GM23338 (cell line): ENCODE measurements around the gene SPATA1. TPM values are rescaled to one million over a fixed set of nuclear protein-coding genes. Genes with fewer than 3 reads are reported as not detected.

Source experiments
- ATAC-seq: fragments of 200-7000 bp; cut with Tn5 transposase; 3 replicates; pipeline ENCODE4 v1.9.1; 2020
- DNase-seq: peaks from one replicate; pipeline ENCODE4 v3.0.0-alpha.2; 2015; ENCODE audit warnings: low spot score
- H2AFZ ChIP-seq: fragments of 200-600 bp; sonication (generic); 2 replicates; pipeline ENCODE4 v1.8.0; 2016; ENCODE audit warnings: antibody characterized with exemption, mild to moderate bottlenecking, moderate library complexity
- H3F3A ChIP-seq: fragments of 200-600 bp; sonication (generic); replicated peaks from 2 replicates; pipeline ENCODE4 v1.8.0; 2017; ENCODE audit warnings: antibody characterized with exemption, mixed run types, low read depth
- H3K27ac ChIP-seq: fragments of 200-600 bp; sonication (generic); 2 replicates; pipeline ENCODE4 v1.6.1; 2016; ENCODE audit warnings: low read depth
- H3K27me3 ChIP-seq: fragments of 200-600 bp; sonication (generic); 2 replicates; pipeline ENCODE4 v1.8.0; 2016; ENCODE audit warnings: mild to moderate bottlenecking, mixed run types, moderate library complexity; ENCODE audit not compliant: insufficient read depth
- H3K36me3 ChIP-seq: fragments of 200-600 bp; sonication (generic); 2 replicates; pipeline ENCODE4 v1.8.0; 2016; ENCODE audit warnings: mild to moderate bottlenecking; ENCODE audit not compliant: insufficient read depth
- H3K4me1 ChIP-seq: fragments of 200-600 bp; sonication (generic); 2 replicates; pipeline ENCODE4 v1.8.0; 2016; ENCODE audit warnings: mild to moderate bottlenecking, moderate library complexity; ENCODE audit not compliant: insufficient read depth
- H3K4me2 ChIP-seq: fragments of 200-600 bp; sonication (generic); 2 replicates; pipeline ENCODE4 v1.7.1; 2017; ENCODE audit warnings: mixed run types
- H3K4me3 ChIP-seq: fragments of 200-600 bp; sonication (generic); 2 replicates; pipeline ENCODE4 v1.6.1; 2016; ENCODE audit warnings: mixed run types
- H3K79me2 ChIP-seq: fragments of 200-600 bp; sonication (generic); replicated peaks from 2 replicates; pipeline ENCODE4 v1.8.0; 2017; ENCODE audit warnings: mild to moderate bottlenecking; ENCODE audit not compliant: insufficient read depth
- H3K9me2 ChIP-seq: fragments of 200-600 bp; sonication (generic); 2 replicates; pipeline ENCODE4 v1.8.0; 2017; ENCODE audit not compliant: insufficient read depth
- H4K20me1 ChIP-seq: fragments of 200-600 bp; sonication (generic); replicated peaks from 2 replicates; pipeline ENCODE4 v1.8.0; 2017; ENCODE audit warnings: mild to moderate bottlenecking; ENCODE audit not compliant: insufficient read depth
- H3K27ac Mint-ChIP-seq: 2 replicates; pipeline ENCODE4 v1.8.0; 2020; ENCODE audit warnings: inconsistent platforms, mild to moderate bottlenecking, moderate library complexity, mixed read lengths
- H3K27me3 Mint-ChIP-seq: 3 replicates; pipeline ENCODE4 v1.8.0; 2022; ENCODE audit warnings: low read depth, mild to moderate bottlenecking, moderate library complexity, mixed read lengths, inconsistent platforms; ENCODE audit not compliant: insufficient read depth, poor library complexity
- H3K36me3 Mint-ChIP-seq: 3 replicates; pipeline ENCODE4 v1.8.0; 2021; ENCODE audit warnings: low read depth, mild to moderate bottlenecking, inconsistent platforms, moderate library complexity, mixed read lengths
- H3K4me1 Mint-ChIP-seq: 3 replicates; pipeline ENCODE4 v1.8.0; 2020; ENCODE audit warnings: mild to moderate bottlenecking, inconsistent platforms, mixed read lengths
- H3K4me3 Mint-ChIP-seq: 3 replicates; pipeline ENCODE4 v1.8.0; 2021; ENCODE audit warnings: moderate library complexity, mild to moderate bottlenecking, inconsistent platforms, mixed read lengths
- H3K9me3 Mint-ChIP-seq: 3 replicates; pipeline ENCODE4 v1.8.0; 2020; ENCODE audit warnings: moderate library complexity, mild to moderate bottlenecking, inconsistent platforms, mixed read lengths
- CREB1 ChIP-seq: fragments of 250-450 bp; sonication (Bioruptor Pico); IDR thresholded peaks from 2 replicates; pipeline ENCODE4 v1.5.0; 2020; ENCODE audit warnings: low read depth, mild to moderate bottlenecking, moderate library complexity
- ETS1 ChIP-seq: IDR thresholded peaks from 2 replicates; pipeline ENCODE4 v1.6.1; 2016; ENCODE audit warnings: antibody characterized with exemption
- EZH2 ChIP-seq: fragments of 200-600 bp; sonication (generic); IDR thresholded peaks from one replicate; pipeline ENCODE4 v1.8.0; 2017; ENCODE audit warnings: antibody characterized with exemption, mild to moderate bottlenecking, low read depth; ENCODE audit not compliant: unreplicated experiment
- EZH2phosphoT487 ChIP-seq: fragments of 200-600 bp; sonication (generic); IDR thresholded peaks from one replicate; pipeline ENCODE4 v1.8.1; 2018; ENCODE audit warnings: antibody characterized with exemption; ENCODE audit not compliant: unreplicated experiment
- POLR2AphosphoS5 ChIP-seq: IDR thresholded peaks from 2 replicates; pipeline ENCODE4 v1.6.1; 2016; ENCODE audit warnings: antibody characterized with exemption, low read depth
- STAT1 ChIP-seq: IDR thresholded peaks from one replicate; pipeline ENCODE4 v1.6.1; 2016; ENCODE audit warnings: antibody characterized with exemption; ENCODE audit not compliant: unreplicated experiment
- ZNF114 ChIP-seq: fragments of 250-450 bp; sonication (Bioruptor Pico); IDR thresholded peaks from 2 replicates; pipeline ENCODE4 v1.5.0; 2020; ENCODE audit warnings: mild to moderate bottlenecking, moderate library complexity
- ZNF331 ChIP-seq: fragments of 250-450 bp; sonication (Bioruptor Pico); IDR thresholded peaks from 2 replicates; pipeline ENCODE4 v1.5.0; 2020; ENCODE audit warnings: low read depth, mild to moderate bottlenecking, moderate library complexity
- ZNF462 ChIP-seq: fragments of 250-450 bp; sonication (Bioruptor Pico); IDR thresholded peaks from 2 replicates; pipeline ENCODE4 v1.5.0; 2020; ENCODE audit warnings: mild to moderate bottlenecking, moderate library complexity
- polyA plus RNA-seq: library from polyadenylated mRNA; unstranded; fragments of >200 nt; fragmentation: Nextera tagmentation; extraction: Ambion mirVana; gene quantifications from 2 replicates; pipeline ENCODE4 v1.2.1, GENCODE V29; 2016
- total RNA-seq: library from RNA; depleted of rRNA; stranded (reverse); fragments of >200 nt; shearing (Covaris generic); gene quantifications from 2 replicates; pipeline ENCODE4 v1.2.3, GENCODE V29; 2014

The SPATA1 gene
- total and polyA plus RNA-seq, 2 experiments from 2014 or later = 3.3 TPM; not detected in 1

GRCh38 chr1:84613887-84614286 is 107.7 kb downstream of the SPATA1 start:
- no peak overlapping the region for H3K27ac ChIP-seq
- H3K79me2 ChIP-seq = no peaks in the 10 kb centered on the region
- no peak for DNase-seq
- H3K9me3 Mint-ChIP-seq = peaks cover 27% of the 10 kb centered on the region
- no peak overlapping the region for H2AFZ ChIP-seq
- H3K36me3 ChIP-seq = no peaks in the 10 kb centered on the region; the same call in 1 of the 2 replicates
- peaks cover 9% of the 10 kb centered on the region; the same call in 2 of the 3 replicates for H3K4me1 Mint-ChIP-seq
- no peak overlapping the region for H3K4me2 ChIP-seq
- no peaks in the 10 kb centered on the region for H3F3A ChIP-seq
- TF ChIP-seq ZNF462 (CRISPR knock-in tag) (no peak), EZH2 (no peak), CREB1 (CRISPR knock-in tag) (no peak), ETS1 (no peak), EZH2phosphoT487 (no peak), ZNF331 (no peak), POLR2AphosphoS5 (no peak), ZNF114 (CRISPR knock-in tag) (no peak), STAT1 (no peak)
- no peaks in the 10 kb centered on the region for H3K27me3 ChIP-seq
- no peak overlapping the region for H3K27ac Mint-ChIP-seq
- H3K27me3 Mint-ChIP-seq = peaks cover 5% of the 10 kb centered on the region
- ATAC-seq = no peak
- H3K4me1 ChIP-seq = no peaks in the 10 kb centered on the region
- H3K4me3 Mint-ChIP-seq = no peak overlapping the region
- no peak overlapping the region for H3K4me3 ChIP-seq
- no peaks in the 10 kb centered on the region for H4K20me1 ChIP-seq
- H3K36me3 Mint-ChIP-seq = peaks cover 18% of the 10 kb centered on the region
- no peaks in the 10 kb centered on the region for H3K9me2 ChIP-seq
